ENCODE measurements around the gene F5.
A peak's percentile ranks its signal among the peaks of the same experiment; 100 is the strongest.

F5 gene

GRCh38 chr1:169576241-169576934, 9.9 kb downstream of the F5 start:
- DNase-seq (ENCODE audit: low read depth) = no peak
- TF ChIP-seq CTCF (conservative IDR thresholded peaks at IDR 0.05; ENCODE audit: low read length) = no peak
- no peak overlapping the region for H3K4me3 ChIP-seq (ENCODE audit: low read length)

- H3K4me3 ChIP-seq (ENCODE audit: low read length) = no peak overlapping the region
- no peak for DNase-seq (ENCODE audit: low read depth)
- no peak for TF ChIP-seq CTCF (conservative IDR thresholded peaks at IDR 0.05; ENCODE audit: low read length)
Observed at GRCh38 chr1:169574336-169574735, 11.9 kb downstream of the F5 start.

- TF ChIP-seq CTCF (conservative IDR thresholded peaks at IDR 0.05; ENCODE audit: low read length) = no peak
- peak; percentile 2 for DNase-seq (ENCODE audit: low read depth)
- H3K4me3 ChIP-seq (ENCODE audit: low read length) = no peak overlapping the region
Observed at GRCh38 chr1:169572187-169572586, 14.1 kb downstream of the F5 start.

GRCh38 chr1:169571450-169571849, 14.8 kb downstream of the F5 start:
- no peak for TF ChIP-seq CTCF (conservative IDR thresholded peaks at IDR 0.05; ENCODE audit: low read length)
- H3K4me3 ChIP-seq (ENCODE audit: low read length) = no peak overlapping the region
- no peak for DNase-seq (ENCODE audit: low read depth)

- no peak for DNase-seq (ENCODE audit: low read depth)
- no peak overlapping the region for H3K4me3 ChIP-seq (ENCODE audit: low read length)
Observed at GRCh38 chr1:169570172-169570574, 16.1 kb downstream of the F5 start.

GRCh38 chr1:169568497-169568896, 17.8 kb downstream of the F5 start:
- DNase-seq (ENCODE audit: low read depth) = no peak
- no peak overlapping the region for H3K4me3 ChIP-seq (ENCODE audit: low read length)
- no peak for TF ChIP-seq CTCF (conservative IDR thresholded peaks at IDR 0.05; ENCODE audit: low read length)

More at GRCh38 chr1:169570172-169570574, 16.1 kb downstream of the F5 start:
- TF ChIP-seq CTCF (conservative IDR thresholded peaks at IDR 0.05; ENCODE audit: low read length) = no peak

Data from AG10803 (cell line).